Stimulated activated CD8-positive, alpha-beta memory T cell treated with anti-CD3 and anti-CD28 coated beads, Interleukin-15, amount 100 ng/mL, for 48 hours (primary cell): ENCODE results near the gene DYNC2LI1.
"Not testable (repeated sequence)": the region's sequence is repeated elsewhere in the genome, so short reads cannot be mapped to it uniquely, and the experiment has no call there.

Experiments
- DNase-seq, 2 donors: peaks; one replicate each; pipeline ENCODE4 v3.0.0-alpha.2; 2020; ENCODE audit warnings: low read depth in 2 of 2

The DYNC2LI1 gene

DNA sequence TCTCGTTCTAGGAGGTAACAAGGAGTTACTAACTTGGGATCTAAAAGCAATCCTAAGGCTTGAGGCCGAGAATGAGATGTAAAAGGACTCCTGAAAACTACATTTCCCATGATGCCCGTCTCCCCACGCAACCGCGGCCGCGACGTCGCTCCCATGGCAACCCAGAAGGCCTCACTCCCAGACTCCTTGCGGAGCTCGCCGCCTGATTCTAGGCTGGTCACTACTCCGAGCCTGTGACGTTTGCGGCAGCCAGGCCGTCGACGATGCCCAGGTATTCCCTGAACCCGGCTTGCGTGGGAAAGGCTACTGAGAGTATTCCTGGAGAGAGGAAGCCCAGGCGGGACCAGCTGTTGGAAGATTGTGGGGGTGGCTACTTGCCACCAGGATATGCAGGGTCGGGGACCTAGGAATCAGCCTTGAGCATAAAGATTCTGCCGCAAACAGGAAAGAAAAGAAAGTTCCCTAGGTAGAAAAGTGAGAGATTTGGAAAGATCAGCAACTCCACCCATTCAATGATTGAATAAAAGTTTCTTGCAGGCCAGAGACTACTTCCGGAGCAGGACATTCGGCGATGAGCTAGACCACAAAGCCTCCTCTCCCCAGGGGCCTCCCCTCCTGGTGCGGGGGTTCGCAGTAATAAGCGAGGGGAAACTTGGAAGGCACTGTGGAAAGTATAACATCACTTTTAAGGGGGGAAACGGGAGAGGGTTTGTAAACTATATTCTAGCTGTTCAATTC is at the start of gene DYNC2LI1:
DYNC2LI1 (plus strand) TSS at position 164 of the 738 bp plus-strand sequence; CDS start at position 264, 100 bp downstream.
- DNase-seq, result peak; percentile 75 to 80

DNA sequence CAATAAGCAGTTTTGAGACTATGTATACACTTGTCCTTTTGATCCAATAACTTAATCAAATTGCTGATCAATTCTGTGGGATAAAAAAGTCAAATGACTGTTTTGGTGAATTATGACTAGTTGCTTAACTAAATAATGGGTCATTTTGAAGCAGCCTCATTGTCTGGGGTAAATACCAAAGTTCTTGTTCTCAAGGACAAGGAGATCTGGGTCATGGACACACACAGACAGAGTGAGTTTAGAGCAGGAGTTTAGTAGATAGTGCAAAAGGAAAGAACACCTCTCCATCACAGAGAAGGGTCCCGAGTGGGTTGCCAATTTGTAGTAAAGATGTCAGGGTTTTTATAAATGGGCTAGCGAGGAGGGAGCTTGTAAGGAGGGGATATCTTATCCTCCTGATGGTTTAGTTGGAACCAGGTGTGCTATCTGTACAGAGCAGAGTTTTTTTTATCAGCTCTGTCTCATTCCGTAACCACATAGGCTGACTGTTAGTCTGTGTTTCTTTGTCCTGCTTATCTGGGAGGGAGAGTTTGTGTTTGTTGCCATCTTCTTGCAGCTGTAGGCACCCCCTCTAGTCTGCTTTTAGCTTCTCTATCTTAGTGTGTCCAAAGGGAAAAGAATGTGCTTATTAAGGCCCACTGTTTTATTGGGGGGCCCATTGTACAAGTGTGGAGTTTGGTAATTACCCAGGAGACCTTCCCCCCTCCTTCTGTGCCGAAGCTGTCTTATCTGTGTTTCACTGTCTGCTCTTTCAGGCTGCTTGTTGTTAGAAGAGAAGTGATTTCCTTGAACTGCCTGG is 48.9 kb upstream of the DYNC2LI1 start:
- DNase-seq, result no peak

- no peak for DNase-seq
Measured at GRCh38 chr2:43725711-43726246, 48.1 kb upstream of the DYNC2LI1 start.

- not testable (repeated sequence) for DNase-seq
Measured at GRCh38 chr2:43726961-43727633, 46.7 kb upstream of the DYNC2LI1 start.

GRCh38 chr2:43727634-43728014 is 46.2 kb upstream of the DYNC2LI1 start:
- no peak for DNase-seq

- DNase-seq, result no peak
Measured at GRCh38 chr2:43729491-43730174, 44.2 kb upstream of the DYNC2LI1 start.

DNA sequence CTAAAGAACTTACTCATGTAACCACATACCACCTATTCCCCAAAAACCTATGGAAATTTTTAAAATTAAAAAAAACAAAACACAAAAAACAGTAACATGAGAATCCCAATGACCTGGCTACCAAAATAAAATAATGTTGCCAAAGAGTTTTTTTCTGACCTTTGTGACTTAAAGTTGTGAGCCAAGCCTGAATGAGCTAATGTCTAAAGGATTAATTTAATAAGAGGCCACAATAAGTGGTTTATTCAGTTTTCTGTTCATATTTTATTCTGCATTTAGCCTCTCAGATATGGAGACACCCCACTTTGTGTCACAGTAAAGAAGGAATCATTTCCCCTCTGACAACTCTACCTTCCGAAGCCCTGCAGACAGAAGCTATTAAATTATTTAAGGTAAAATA is 42.6 kb upstream of the DYNC2LI1 start:
- DNase-seq, result no peak

GRCh38 chr2:43736637-43737036 is 37.2 kb upstream of the DYNC2LI1 start:
- no peak for DNase-seq

- no peak for DNase-seq
Measured at GRCh38 chr2:43737097-43737854, 36.6 kb upstream of the DYNC2LI1 start.

GRCh38 chr2:43737855-43738254 is 36.0 kb upstream of the DYNC2LI1 start:
- no peak for DNase-seq

GRCh38 chr2:43738257-43738656 is 35.6 kb upstream of the DYNC2LI1 start:
- DNase-seq, result no peak

DNA sequence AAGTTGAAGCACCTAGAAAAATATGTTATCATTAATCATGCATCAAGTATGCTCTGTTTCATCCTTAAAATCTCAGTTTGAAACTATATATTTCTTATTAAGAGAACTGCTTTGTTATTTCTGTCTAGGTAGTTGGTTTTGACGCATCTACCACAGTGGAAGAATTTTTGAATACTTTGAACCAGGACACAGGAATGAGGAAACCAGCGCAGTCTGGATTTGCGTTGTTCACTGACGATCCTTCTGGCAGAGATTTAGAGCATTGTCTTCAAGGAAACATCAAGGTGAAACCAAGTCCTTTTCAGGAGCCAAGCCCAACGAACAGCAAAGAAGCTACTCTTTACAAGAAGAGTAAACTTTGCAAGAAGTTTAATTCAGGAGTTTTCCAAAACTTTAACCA is 30.1 kb upstream of the DYNC2LI1 start:
- DNase-seq, result no peak

DNA sequence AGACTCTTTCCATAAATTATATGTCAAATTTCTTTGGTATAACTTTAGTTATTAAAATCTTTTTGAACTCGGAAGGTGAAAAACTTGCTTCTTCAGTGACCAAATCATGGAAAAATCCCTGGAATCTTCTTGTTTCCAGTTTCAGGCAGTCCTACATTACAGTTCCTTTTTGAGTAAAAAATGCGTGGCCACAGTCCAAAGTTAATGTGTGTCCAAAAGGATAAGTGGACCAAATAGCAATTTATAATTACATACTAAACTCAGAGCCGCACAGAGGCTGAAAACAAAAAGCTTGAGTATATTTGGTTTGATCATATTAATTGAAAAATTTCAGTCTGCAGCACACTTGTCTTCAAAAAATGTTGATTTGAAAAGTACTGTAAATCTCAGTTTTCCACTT is 28.4 kb upstream of the DYNC2LI1 start:
- no peak for DNase-seq

GRCh38 chr2:43748333-43748732 is 25.5 kb upstream of the DYNC2LI1 start:
- peak; percentile 12 to 22 for DNase-seq

- DNase-seq, result no peak
Measured at GRCh38 chr2:43749583-43749982, 24.3 kb upstream of the DYNC2LI1 start.

DNA sequence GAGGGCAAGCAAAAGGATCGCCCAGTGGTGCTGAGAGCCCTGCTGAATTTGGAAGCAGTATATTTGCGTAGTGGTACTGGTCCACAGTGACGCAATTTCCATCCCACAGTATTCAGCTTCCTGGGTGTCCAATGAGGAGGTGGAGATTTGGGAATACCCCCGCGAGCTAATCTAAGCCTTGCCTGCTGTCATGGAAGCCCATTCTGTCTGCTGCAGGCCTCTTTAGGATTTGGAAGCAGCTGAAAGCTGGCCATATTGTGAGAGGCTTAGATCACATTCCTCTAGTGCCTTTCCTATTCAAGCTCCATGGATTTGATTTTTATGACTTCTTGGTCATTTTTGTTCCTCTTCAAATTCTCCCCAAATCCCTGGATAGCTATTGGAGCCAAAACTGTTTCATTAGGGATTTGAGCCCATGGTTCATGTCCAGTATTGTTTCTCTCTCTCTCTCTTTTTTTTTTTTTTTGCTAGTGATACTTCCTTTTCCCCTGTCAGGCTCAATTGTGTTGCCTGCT is 22.3 kb upstream of the DYNC2LI1 start:
- no peak for DNase-seq

DNA sequence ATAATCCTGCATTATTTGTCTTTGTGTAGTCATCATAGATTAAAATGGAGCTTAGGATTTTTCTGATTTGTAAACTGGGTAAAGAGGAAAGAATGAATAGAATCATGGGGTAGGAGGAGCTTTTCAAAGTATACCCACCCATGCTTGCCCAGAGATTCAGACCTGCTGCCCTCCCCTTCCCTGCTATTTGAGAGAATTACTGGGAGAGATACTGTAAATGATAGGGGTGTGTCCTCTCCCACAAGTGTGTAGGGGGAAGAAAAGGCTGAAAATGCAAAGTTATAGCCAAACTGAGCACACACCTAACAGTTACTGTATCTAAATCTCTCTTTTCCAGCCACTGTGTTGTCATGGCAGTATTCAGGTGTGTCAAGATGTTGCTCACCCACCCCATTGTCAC is 21.5 kb upstream of the DYNC2LI1 start:
- DNase-seq, result no peak

GRCh38 chr2:43754180-43754579 is 19.7 kb upstream of the DYNC2LI1 start:
- DNase-seq, result no peak

GRCh38 chr2:43758739-43759138 is 15.1 kb upstream of the DYNC2LI1 start:
- no peak for DNase-seq

DNA sequence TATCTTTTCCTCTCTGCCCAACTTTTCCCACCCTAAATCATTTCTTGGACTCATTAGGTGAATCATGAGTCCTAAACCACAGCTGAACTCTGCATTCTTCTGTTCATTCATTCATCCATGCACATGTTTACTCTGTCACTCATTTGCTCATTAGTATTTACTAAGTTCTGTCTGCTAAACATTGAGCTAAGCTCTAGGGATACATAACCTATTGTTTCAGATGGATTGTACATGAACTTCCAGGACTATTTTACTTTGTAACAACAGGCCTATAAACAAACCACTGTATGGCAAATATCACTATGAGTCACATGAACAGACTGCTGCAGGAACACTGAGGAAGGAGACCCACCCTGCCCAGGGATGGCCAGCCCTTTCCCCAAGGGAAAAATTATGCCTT is 14.6 kb upstream of the DYNC2LI1 start:
- DNase-seq, result no peak

GRCh38 chr2:43762286-43762685 is 11.6 kb upstream of the DYNC2LI1 start:
- DNase-seq, result no peak
